ENCODE measurements around the gene TPRX2.

TPRX2 gene

GRCh38 chr19:47824396-47824795 lies 34.6 kb upstream of the TPRX2 start:
- DNase-seq (ENCODE audit: low read depth) = no peak
- TF ChIP-seq CTCF (IDR thresholded peaks at IDR 0.05; ENCODE audit: low read depth, low read length, missing control alignments) = no peak
- H3K4me3 ChIP-seq (ENCODE audit: low read depth, low read length) = no peak overlapping the region

GRCh38 chr19:47826800-47827199 lies 32.2 kb upstream of the TPRX2 start:
- no peak overlapping the region for H3K4me3 ChIP-seq (ENCODE audit: low read depth, low read length)
- TF ChIP-seq CTCF (IDR thresholded peaks at IDR 0.05; ENCODE audit: low read depth, low read length, missing control alignments) = no peak
- DNase-seq (ENCODE audit: low read depth) = no peak

DNA sequence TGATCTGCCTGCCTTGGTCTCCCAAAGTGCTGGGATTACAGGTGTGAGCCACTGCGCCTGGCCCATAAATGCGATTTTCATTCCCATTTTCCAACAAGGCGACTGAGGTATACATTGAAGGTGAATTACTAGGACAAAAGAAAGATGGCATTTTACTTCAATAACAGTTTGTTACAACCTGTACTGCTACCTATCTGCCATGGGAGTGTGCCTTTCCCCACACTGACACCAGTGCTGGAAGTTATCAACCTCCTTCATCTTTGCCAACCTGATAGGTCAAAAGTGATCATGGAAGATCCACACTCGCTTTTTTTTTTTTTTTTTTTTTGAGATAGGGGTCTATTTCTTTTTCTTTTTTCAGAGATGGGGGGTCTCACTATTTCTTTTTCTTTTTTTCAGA lies 26.3 kb upstream of the TPRX2 start:
- DNase-seq (ENCODE audit: low read depth) = no peak
- no peak for TF ChIP-seq CTCF (IDR thresholded peaks at IDR 0.05; ENCODE audit: low read depth, low read length, missing control alignments)
- no peak overlapping the region for H3K4me3 ChIP-seq (ENCODE audit: low read depth, low read length)

DNA sequence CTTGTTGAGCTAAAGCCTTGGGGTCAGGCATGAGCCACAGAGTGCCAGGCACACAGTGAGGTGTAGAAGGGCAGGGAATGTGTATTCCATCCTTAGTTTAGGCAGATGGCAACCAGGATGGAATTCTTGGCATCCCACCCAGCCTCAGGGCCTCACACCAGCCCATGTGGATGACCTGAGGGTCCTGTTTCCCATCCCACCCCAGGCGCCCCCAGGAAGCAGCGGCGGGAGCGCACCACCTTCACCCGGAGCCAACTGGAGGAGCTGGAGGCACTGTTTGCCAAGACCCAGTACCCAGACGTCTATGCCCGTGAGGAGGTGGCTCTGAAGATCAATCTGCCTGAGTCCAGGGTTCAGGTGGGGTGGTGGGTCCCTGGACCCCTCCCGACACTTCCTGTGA lies 23.0 kb upstream of the TPRX2 start:
- no peak overlapping the region for H3K4me3 ChIP-seq (ENCODE audit: low read depth, low read length)
- TF ChIP-seq CTCF (IDR thresholded peaks at IDR 0.05; ENCODE audit: low read depth, low read length, missing control alignments) = no peak
- no peak for DNase-seq (ENCODE audit: low read depth)

DNA sequence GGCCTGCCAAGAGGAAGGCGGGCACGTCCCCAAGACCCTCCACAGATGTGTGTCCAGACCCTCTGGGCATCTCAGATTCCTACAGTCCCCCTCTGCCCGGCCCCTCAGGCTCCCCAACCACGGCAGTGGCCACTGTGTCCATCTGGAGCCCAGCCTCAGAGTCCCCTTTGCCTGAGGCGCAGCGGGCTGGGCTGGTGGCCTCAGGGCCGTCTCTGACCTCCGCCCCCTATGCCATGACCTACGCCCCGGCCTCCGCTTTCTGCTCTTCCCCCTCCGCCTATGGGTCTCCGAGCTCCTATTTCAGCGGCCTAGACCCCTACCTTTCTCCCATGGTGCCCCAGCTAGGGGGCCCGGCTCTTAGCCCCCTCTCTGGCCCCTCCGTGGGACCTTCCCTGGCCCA lies 19.6 kb upstream of the TPRX2 start:
- H3K4me3 ChIP-seq (ENCODE audit: low read depth, low read length) = no peak overlapping the region
- DNase-seq (ENCODE audit: low read depth) = no peak
- no peak for TF ChIP-seq CTCF (IDR thresholded peaks at IDR 0.05; ENCODE audit: low read depth, low read length, missing control alignments)

DNA sequence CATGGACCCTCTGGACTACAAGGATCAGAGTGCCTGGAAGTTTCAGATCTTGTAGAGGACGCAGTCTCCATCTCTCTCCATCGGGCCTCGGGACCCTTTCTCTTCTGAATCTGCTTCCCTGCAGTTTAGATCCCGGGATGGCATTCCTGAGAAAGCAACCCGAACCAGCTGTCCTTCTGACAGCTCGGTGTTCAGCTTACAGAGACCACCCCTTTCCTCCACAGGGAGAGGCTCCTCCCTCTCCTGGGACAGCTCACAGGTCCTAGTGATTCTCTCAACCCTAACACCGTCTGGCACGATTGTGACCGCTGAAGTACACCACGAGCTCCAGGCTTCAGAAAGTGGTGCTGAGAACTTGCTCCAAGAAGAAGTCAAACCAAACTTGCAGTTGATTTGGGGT lies 19.1 kb upstream of the TPRX2 start:
- H3K4me3 ChIP-seq (ENCODE audit: low read depth, low read length) = no peak overlapping the region
- no peak for DNase-seq (ENCODE audit: low read depth)
- no peak for TF ChIP-seq CTCF (IDR thresholded peaks at IDR 0.05; ENCODE audit: low read depth, low read length, missing control alignments)

- DNase-seq (ENCODE audit: low read depth) = no peak
- no peak overlapping the region for H3K4me3 ChIP-seq (ENCODE audit: low read depth, low read length)
- TF ChIP-seq CTCF (IDR thresholded peaks at IDR 0.05; ENCODE audit: low read depth, low read length, missing control alignments) = no peak
Observed at GRCh38 chr19:47842941-47843340, 16.1 kb upstream of the TPRX2 start.

All from GM12864 (cell line).